ENCODE data around the gene CARD19.

DNA sequence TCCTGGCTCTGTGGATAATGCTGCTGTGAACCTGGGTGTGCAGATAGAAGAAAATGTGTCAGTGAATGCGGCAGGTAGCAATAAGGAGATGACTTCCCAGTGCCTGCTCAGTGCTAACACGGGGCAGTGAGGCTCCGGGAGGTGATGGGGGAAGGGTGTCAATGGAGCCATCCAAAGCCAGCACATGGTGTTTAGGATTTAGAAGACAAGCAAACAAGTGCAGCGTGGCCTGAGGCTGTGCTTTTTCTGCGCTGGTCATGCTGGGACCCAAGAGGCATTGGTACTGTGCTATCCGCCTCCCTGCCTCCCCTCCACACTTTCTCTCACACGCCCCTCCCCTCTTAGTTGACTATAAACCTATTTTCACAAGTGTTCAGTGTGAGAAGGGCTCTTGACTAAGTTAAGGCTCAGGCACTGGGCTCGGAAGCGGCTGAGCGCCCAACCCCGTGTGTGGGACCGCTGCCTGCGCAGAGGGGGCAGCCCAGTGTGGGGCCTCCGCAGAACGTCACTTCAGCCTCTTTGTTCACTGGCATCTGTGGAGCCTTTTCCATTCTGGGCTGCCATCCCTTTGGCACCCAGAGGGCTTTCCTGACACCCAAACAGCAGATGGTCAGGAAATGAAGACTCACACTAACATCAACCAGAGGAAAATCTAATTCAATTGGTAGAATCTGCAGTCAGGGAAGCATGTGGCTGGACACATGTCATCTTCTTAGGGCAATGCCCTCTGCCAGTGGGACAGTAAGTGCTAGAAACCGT is 59.9 kb downstream of the CARD19 start:
- TF ChIP-seq, protein P1, sequence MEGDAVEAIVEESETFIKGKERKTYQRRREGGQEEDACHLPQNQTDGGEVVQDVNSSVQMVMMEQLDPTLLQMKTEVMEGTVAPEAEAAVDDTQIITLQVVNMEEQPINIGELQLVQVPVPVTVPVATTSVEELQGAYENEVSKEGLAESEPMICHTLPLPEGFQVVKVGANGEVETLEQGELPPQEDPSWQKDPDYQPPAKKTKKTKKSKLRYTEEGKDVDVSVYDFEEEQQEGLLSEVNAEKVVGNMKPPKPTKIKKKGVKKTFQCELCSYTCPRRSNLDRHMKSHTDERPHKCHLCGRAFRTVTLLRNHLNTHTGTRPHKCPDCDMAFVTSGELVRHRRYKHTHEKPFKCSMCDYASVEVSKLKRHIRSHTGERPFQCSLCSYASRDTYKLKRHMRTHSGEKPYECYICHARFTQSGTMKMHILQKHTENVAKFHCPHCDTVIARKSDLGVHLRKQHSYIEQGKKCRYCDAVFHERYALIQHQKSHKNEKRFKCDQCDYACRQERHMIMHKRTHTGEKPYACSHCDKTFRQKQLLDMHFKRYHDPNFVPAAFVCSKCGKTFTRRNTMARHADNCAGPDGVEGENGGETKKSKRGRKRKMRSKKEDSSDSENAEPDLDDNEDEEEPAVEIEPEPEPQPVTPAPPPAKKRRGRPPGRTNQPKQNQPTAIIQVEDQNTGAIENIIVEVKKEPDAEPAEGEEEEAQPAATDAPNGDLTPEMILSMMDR (optimal IDR thresholded peaks at IDR 0.05 in 1 of 3, IDR thresholded peaks at IDR 0.05 in 1 of 3, conservative IDR thresholded peaks at IDR 0.05 in 1 of 3; ENCODE audit: extremely low read depth in 1 of 3, insufficient read depth in 2 of 3, low read length in 3 of 3), result no peak
- no peak for TF ChIP-seq EZH2 (IDR thresholded peaks at IDR 0.05; ENCODE audit: low read length)
